Measurements from ENCODE around the gene SHISAL1. TPM values are rescaled to one million over a fixed set of nuclear protein-coding genes. Genes with fewer than 3 reads are reported as not detected.

SHISAL1 gene
- total RNA-seq, 1 experiment from 2014 or later, result not detected

- H3K9me3 Mint-ChIP-seq (ENCODE audit: low read depth, unreplicated experiment), result no peaks in the 10 kb centered on the region
- intact Hi-C loops (cut with micrococcal nuclease; ENCODE audit: unreplicated experiment), result no loop called here
- BruUV-seq (replicated peaks), result no TSS peak
- CTCF ChIA-PET, result no interaction called here
- H3K27me3 Mint-ChIP-seq (ENCODE audit: unreplicated experiment), result peaks cover 48% of the 10 kb centered on the region
- peaks cover 4% of the 10 kb centered on the region for H3K36me3 Mint-ChIP-seq (ENCODE audit: insufficient read depth, unreplicated experiment)
- H3K27ac Mint-ChIP-seq (ENCODE audit: unreplicated experiment), result no peak overlapping the region
- peaks cover 8% of the 10 kb centered on the region for H3K4me1 Mint-ChIP-seq (ENCODE audit: low read depth, unreplicated experiment)
- no peak for TF ChIP-seq CTCF (IDR thresholded peaks at IDR 0.05; ENCODE audit: unreplicated experiment)
- no peak for DNase-seq
- H3K4me3 Mint-ChIP-seq (ENCODE audit: low read depth, unreplicated experiment), result no peak overlapping the region
These were observed 3.1 kb downstream of the SHISAL1 start for GRCh38 chr22:44309647-44310046.

DNA sequence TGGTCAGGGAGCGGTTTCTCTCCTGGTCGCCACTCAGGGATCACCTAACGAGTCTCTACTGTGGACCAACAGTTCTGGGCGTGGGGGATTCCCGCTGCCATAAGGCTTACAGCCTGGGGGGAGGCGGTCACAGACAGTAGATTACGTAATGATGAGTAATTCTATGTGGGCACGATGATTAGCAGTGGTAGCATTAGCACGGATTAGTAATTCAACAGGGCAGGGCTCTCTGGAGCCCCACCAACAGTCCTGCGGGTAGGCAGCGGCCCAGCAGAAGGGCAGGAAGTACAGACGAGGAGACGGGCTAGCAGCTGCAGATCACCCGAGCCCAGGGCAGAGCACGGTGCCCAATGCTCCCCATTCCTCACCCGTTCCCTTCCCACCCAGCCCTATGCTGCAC lies 3.6 kb downstream of the SHISAL1 start:
- H3K36me3 Mint-ChIP-seq (ENCODE audit: insufficient read depth, unreplicated experiment), result peaks cover 4% of the 10 kb centered on the region
- CTCF ChIA-PET, result interaction anchor here (0.5 kb wide), 1 partner anchor 14 kb away, joined by 3 read pairs; no protein-coding TSS in a partner anchor
- H3K4me3 Mint-ChIP-seq (ENCODE audit: low read depth, unreplicated experiment), result no peak overlapping the region
- no TSS peak for BruUV-seq (replicated peaks)
- peak; percentile 50 for DNase-seq
- H3K4me1 Mint-ChIP-seq (ENCODE audit: low read depth, unreplicated experiment), result peaks cover 8% of the 10 kb centered on the region
- intact Hi-C loops (cut with micrococcal nuclease; ENCODE audit: unreplicated experiment), result no loop called here
- TF ChIP-seq CTCF (IDR thresholded peaks at IDR 0.05; ENCODE audit: unreplicated experiment), result no peak
- H3K27me3 Mint-ChIP-seq (ENCODE audit: unreplicated experiment), result peaks cover 48% of the 10 kb centered on the region
- no peak overlapping the region for H3K27ac Mint-ChIP-seq (ENCODE audit: unreplicated experiment)
- no peaks in the 10 kb centered on the region for H3K9me3 Mint-ChIP-seq (ENCODE audit: low read depth, unreplicated experiment)

DNA sequence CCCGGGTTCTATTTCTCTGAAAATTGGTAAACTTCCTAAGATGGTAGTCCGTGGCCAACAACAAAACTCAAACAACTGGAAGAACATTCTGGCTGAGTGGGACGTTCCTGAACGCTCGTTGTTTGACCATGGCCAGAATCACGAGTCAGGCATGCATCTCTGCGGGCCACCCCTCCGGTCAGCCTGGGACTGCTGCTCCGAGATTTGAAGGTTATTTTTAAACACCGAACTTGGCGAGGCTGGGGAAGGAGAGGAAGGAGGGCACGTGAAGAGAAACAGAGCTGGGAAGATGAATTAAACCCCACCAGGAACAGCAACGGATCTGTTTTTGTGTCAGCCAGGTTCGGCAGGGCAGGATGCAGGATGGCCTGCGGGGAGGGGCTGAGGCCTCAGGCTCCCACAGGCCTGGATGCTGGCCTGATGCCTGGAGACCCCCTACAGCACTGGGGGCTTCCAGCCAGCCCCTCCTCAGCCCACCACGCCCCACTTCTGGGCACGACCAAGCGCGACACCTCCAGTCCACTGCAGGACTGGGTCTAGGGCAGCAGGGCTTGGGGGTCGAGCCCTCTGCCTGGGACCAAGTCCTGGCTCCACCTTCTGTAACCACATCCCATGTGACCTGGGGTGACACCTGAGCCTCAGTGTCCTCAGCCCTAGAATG lies 5.1 kb downstream of the SHISAL1 start:
- CTCF ChIA-PET, result no interaction called here

GRCh38 chr22:44305888-44306287 lies 6.9 kb downstream of the SHISAL1 start:
- peaks cover 56% of the 10 kb centered on the region for H3K27me3 Mint-ChIP-seq (ENCODE audit: unreplicated experiment)
- intact Hi-C loops (cut with micrococcal nuclease; ENCODE audit: unreplicated experiment), result no loop called here
- H3K4me1 Mint-ChIP-seq (ENCODE audit: low read depth, unreplicated experiment), result peaks cover 8% of the 10 kb centered on the region
- H3K4me3 Mint-ChIP-seq (ENCODE audit: low read depth, unreplicated experiment), result no peak overlapping the region
- peaks cover 4% of the 10 kb centered on the region for H3K36me3 Mint-ChIP-seq (ENCODE audit: insufficient read depth, unreplicated experiment)
- no TSS peak for BruUV-seq (replicated peaks)
- no peaks in the 10 kb centered on the region for H3K9me3 Mint-ChIP-seq (ENCODE audit: low read depth, unreplicated experiment)
- DNase-seq, result no peak
- no peak for TF ChIP-seq CTCF (IDR thresholded peaks at IDR 0.05; ENCODE audit: unreplicated experiment)
- CTCF ChIA-PET, result interaction anchor here (0.5 kb wide), 1 partner anchor 121 kb away, joined by 6 read pairs; no protein-coding TSS in a partner anchor
- no peak overlapping the region for H3K27ac Mint-ChIP-seq (ENCODE audit: unreplicated experiment)

More for the DNA sequence above, 5.1 kb downstream of the SHISAL1 start:
- Mint-ChIP-seq H3K9me3 (ENCODE audit: low read depth, unreplicated experiment) (no peaks in the 10 kb centered on the region), H3K27ac (ENCODE audit: unreplicated experiment) (no peak overlapping the region), H3K4me1 (ENCODE audit: low read depth, unreplicated experiment) (peaks cover 8% of the 10 kb centered on the region), H3K4me3 (ENCODE audit: low read depth, unreplicated experiment) (no peak overlapping the region), H3K27me3 (ENCODE audit: unreplicated experiment) (peaks cover 47% of the 10 kb centered on the region), H3K36me3 (ENCODE audit: insufficient read depth, unreplicated experiment) (peaks cover 4% of the 10 kb centered on the region)
- no TSS peak for BruUV-seq (replicated peaks)
- no peak for DNase-seq
- intact Hi-C loops (cut with micrococcal nuclease; ENCODE audit: unreplicated experiment), result no loop called here
- no peak for TF ChIP-seq CTCF (IDR thresholded peaks at IDR 0.05; ENCODE audit: unreplicated experiment)
